Endothelial cell of umbilical vein (primary cell): ENCODE results near the gene MBTPS2. TPM values are rescaled to one million over a fixed set of nuclear protein-coding genes. Genes with fewer than 3 reads are reported as not detected.

Experiments used
- BruUV-seq: library from RNA; stranded (reverse); fragments of 400-500 nt; replicated peaks from 2 replicates; lab custom pipeline; 2021; lab: Mats Ljungman, UMichigan
- CTCF ChIA-PET: fragments of 300-600, 350-600 bp; sonication (Branson Sonifier 250); formaldehyde crosslinking; loops from one replicate; lab custom pipeline; 2021; ENCODE audit warnings: antibody characterized with exemption, inconsistent platforms; lab: Charles Lee
- POLR2A ChIA-PET: fragments of 300-600, 350-600 bp; sonication (Branson Sonifier 250); formaldehyde crosslinking; loops from one replicate; lab custom pipeline; 2021; ENCODE audit warnings: antibody characterized with exemption, inconsistent platforms; lab: Charles Lee
- DNase-seq: peaks from one replicate; pipeline ENCODE4 v3.0.0-alpha.2; 2011; ENCODE audit warnings: low read depth, low spot score
- FAIRE-seq: peaks from 2 replicates; lab custom pipeline; 2011; peaks lifted over from hg19 to GRCh38; lab: Jason Lieb, UNC
- H2AFZ ChIP-seq: 2 replicates; pipeline ENCODE4 v1.6.0; 2012; ENCODE audit warnings: low read depth, low read length, control low read depth, inconsistent platforms
- H3K27ac ChIP-seq: 2 replicates; pipeline ENCODE4 v1.5.1; 2011; ENCODE audit warnings: low read depth, mild to moderate bottlenecking, control low read depth, low read length, moderate library complexity; ENCODE audit not compliant: insufficient read depth
- H3K27me3 ChIP-seq, 2 experiments: 2 replicates each; pipeline versions ENCODE4 v1.6.0 to v1.6.1; 2011; ENCODE audit warnings: low read length in 2 of 2, mixed read lengths in 1 of 2; ENCODE audit not compliant: control insufficient read depth in 2 of 2, insufficient read depth in 2 of 2
- H3K36me3 ChIP-seq, 2 experiments: 2 replicates in 1 of 2; 3 replicates in 1 of 2; pipeline ENCODE4 v1.5.1; 2011; ENCODE audit warnings: low read length in 2 of 2, mild to moderate bottlenecking in 1 of 2, moderate library complexity in 1 of 2; ENCODE audit not compliant: control insufficient read depth in 2 of 2, insufficient read depth in 2 of 2; ENCODE audit errors: extremely low read depth in 1 of 2
- H3K4me1 ChIP-seq: 3 replicates; pipeline ENCODE4 v1.5.1; 2011; ENCODE audit warnings: mild to moderate bottlenecking, low read length; ENCODE audit not compliant: control insufficient read depth, insufficient read depth; ENCODE audit errors: extremely low read depth
- H3K4me2 ChIP-seq: 2 replicates; pipeline ENCODE4 v1.6.1; 2011; ENCODE audit warnings: low read length, control low read depth, mixed read lengths; ENCODE audit not compliant: insufficient read depth
- H3K4me3 ChIP-seq, 3 experiments: fragments of 200-600 bp in 1 of 3; sonication (generic), shearing (Covaris generic) in 1 of 3; replicated peaks in 1 of 3; 2 replicates each; pipeline ENCODE4 v1.5.1; 2011 to 2016; ENCODE audit warnings: control low read depth in 3 of 3, low read length in 3 of 3, mild to moderate bottlenecking in 2 of 3, inconsistent platforms in 1 of 3, low read depth in 1 of 3, moderate library complexity in 1 of 3; ENCODE audit not compliant: insufficient read depth in 1 of 3
- H3K79me2 ChIP-seq: 2 replicates; pipeline ENCODE4 v1.6.0; 2012; ENCODE audit warnings: low read length, inconsistent platforms; ENCODE audit not compliant: control insufficient read depth, insufficient read depth
- H3K9ac ChIP-seq: replicated peaks from 2 replicates; pipeline ENCODE3; 2011; ENCODE audit warnings: low read length, control low read depth; ENCODE audit not compliant: insufficient read depth; ENCODE audit errors: extremely low read depth
- H3K9me1 ChIP-seq: replicated peaks from 3 replicates; pipeline ENCODE4 v1.6.0; 2011; ENCODE audit warnings: mild to moderate bottlenecking, low read length; ENCODE audit not compliant: control insufficient read depth, insufficient read depth; ENCODE audit errors: extremely low read depth
- H3K9me3 ChIP-seq: replicated peaks from 2 replicates; pipeline ENCODE4 v1.5.1; 2012; ENCODE audit warnings: low read length, inconsistent platforms; ENCODE audit not compliant: control insufficient read depth, insufficient read depth
- H4K20me1 ChIP-seq: replicated peaks from 2 replicates; pipeline ENCODE3; 2011; ENCODE audit warnings: mild to moderate bottlenecking, low read length; ENCODE audit not compliant: control insufficient read depth, insufficient read depth; ENCODE audit errors: extremely low read depth
- EZH2 ChIP-seq: IDR thresholded peaks from 2 replicates; pipeline ENCODE4 v1.6.1; 2012; ENCODE audit warnings: borderline replicate concordance, low read depth, mild to moderate bottlenecking, moderate library complexity, low read length, inconsistent platforms; ENCODE audit not compliant: severe bottlenecking
- JUN ChIP-seq: IDR thresholded peaks from 2 replicates; pipeline ENCODE4 v1.6.1; 2011; ENCODE audit warnings: borderline replicate concordance, low read depth; ENCODE audit not compliant: insufficient read length, insufficient read depth
- MYC ChIP-seq: IDR thresholded peaks from one replicate; pipeline ENCODE4 v1.6.1; 2011; ENCODE audit warnings: mild to moderate bottlenecking, low read depth, low read length
- POLR2AphosphoS5 ChIP-seq: IDR thresholded peaks from 2 replicates; pipeline ENCODE4 v1.6.1; 2012; ENCODE audit warnings: low read depth, mild to moderate bottlenecking, control low read depth, low read length, moderate library complexity; ENCODE audit not compliant: insufficient read depth
- dilution Hi-C: fragments of 300-500 bp; cut with MboI; formaldehyde crosslinking; loops from one replicate; pipeline ENCODE4 v1.15.0; 2019; ENCODE audit warnings: low sequenced_read_pairs; ENCODE audit not compliant: extremely low pct_ligation_motif_present
- intact Hi-C: fragments of 100-400 bp; cut with micrococcal nuclease; formaldehyde crosslinking; loops from one replicate; pipeline ENCODE4 v1.10.0; 2022
- polyA plus RNA-seq, 4 experiments: library from polyadenylated mRNA; depleted of rRNA in 3 of 4; stranded (reverse) in 3 of 4; unstranded in 1 of 4; fragments of >200 nt; gene quantifications; 2 replicates each; pipeline versions ENCODE4 v1.2.1 to v1.2.3, GENCODE V29; 2011 to 2012; ENCODE audit warnings: missing spikeins in 1 of 4
- total RNA-seq: library from RNA; stranded (reverse); gene quantifications from 2 replicates; pipeline ENCODE4 v1.2.3, GENCODE V29; 2021
- TF ChIP-seq, protein P1 (sequence below): IDR thresholded peaks from 2 replicates; pipeline ENCODE4 v1.6.1; 2011; ENCODE audit not compliant: insufficient read depth, insufficient read length
- TF ChIP-seq, protein P2 (sequence below), 2 donors: IDR thresholded peaks; 1 replicate in 1 of 2; 2 replicates in 1 of 2; pipeline ENCODE4 v1.5.1; 2011; ENCODE audit warnings: low read length in 2 of 2, mild to moderate bottlenecking in 2 of 2, moderate library complexity in 2 of 2, control low read depth in 1 of 2, inconsistent platforms in 1 of 2, low read depth in 1 of 2; ENCODE audit not compliant: insufficient read depth in 1 of 2; ENCODE audit errors: extremely low read depth in 1 of 2

The MBTPS2 gene
- total and polyA plus RNA-seq, 2 donors (not counting 3 experiments of a cell fraction or from before 2014, with no cell fraction given), result 11.4 to 16.4 TPM

DNA sequence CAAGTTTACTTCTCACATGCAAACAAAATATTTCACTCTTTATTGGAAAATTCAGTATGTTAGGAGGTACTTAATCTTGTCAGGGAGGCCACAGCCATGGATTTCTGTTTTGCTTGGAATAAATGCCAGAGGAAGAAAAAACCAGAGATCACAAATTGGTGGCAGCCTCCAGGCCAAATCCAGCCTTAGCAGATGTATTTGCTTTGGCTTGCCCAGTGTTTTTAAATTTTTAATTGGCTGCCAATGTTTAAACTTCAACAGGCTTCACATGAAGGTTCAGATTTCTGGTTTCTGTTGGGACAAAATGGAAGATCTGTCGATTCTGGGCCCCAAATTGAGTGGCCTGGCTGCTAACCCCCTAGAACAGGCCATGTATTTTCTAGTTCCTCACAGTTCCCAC is 35.6 kb downstream of the MBTPS2 start:
- peaks cover 11% of the 10 kb centered on the region for H3K4me1 ChIP-seq
- H3K27me3 ChIP-seq, result no peaks in the 10 kb centered on the region
- no peak overlapping the region for H3K4me2 ChIP-seq
- no peaks in the 10 kb centered on the region for H3K9me3 ChIP-seq
- no peaks in the 10 kb centered on the region for H4K20me1 ChIP-seq
- intact Hi-C loops (no loop called here), dilution Hi-C loops (no loop called here)
- no peak overlapping the region for H3K9ac ChIP-seq
- no peaks in the 10 kb centered on the region for H3K36me3 ChIP-seq
- no peak overlapping the region for H3K4me3 ChIP-seq
- TF ChIP-seq POLR2AphosphoS5 (no peak), MYC (no peak), JUN (no peak), EZH2 (no peak)
- TF ChIP-seq, protein P1, sequence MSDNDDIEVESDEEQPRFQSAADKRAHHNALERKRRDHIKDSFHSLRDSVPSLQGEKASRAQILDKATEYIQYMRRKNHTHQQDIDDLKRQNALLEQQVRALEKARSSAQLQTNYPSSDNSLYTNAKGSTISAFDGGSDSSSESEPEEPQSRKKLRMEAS, result no peak
- TF ChIP-seq, protein P2, sequence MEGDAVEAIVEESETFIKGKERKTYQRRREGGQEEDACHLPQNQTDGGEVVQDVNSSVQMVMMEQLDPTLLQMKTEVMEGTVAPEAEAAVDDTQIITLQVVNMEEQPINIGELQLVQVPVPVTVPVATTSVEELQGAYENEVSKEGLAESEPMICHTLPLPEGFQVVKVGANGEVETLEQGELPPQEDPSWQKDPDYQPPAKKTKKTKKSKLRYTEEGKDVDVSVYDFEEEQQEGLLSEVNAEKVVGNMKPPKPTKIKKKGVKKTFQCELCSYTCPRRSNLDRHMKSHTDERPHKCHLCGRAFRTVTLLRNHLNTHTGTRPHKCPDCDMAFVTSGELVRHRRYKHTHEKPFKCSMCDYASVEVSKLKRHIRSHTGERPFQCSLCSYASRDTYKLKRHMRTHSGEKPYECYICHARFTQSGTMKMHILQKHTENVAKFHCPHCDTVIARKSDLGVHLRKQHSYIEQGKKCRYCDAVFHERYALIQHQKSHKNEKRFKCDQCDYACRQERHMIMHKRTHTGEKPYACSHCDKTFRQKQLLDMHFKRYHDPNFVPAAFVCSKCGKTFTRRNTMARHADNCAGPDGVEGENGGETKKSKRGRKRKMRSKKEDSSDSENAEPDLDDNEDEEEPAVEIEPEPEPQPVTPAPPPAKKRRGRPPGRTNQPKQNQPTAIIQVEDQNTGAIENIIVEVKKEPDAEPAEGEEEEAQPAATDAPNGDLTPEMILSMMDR (IDR thresholded peaks at IDR 0.05; ENCODE audit: extremely low read depth in 1 of 2, insufficient read depth in 1 of 2, low read depth in 1 of 2, low read length in 2 of 2), result no peak
- ChIA-PET POLR2A (no interaction called here), CTCF (no interaction called here)
- no TSS peak for BruUV-seq
- DNase-seq (no peak), FAIRE-seq (no peak)
- no peaks in the 10 kb centered on the region for H3K9me1 ChIP-seq
- no peak overlapping the region for H2AFZ ChIP-seq
- no peak overlapping the region for H3K27ac ChIP-seq
- no peaks in the 10 kb centered on the region for H3K79me2 ChIP-seq
